Cerebellar nuclear complex (tissue), 1 donor: Measurements from ENCODE around the gene UTS2R.
A peak's percentile ranks its signal among the peaks of the same experiment; 100 is the strongest.
"Not testable (repeated sequence)": the region's sequence is repeated elsewhere in the genome, so short reads cannot be mapped to it uniquely, and the experiment has no call there.

ENCODE experiments used
- DNase-seq, 2 experiments: peaks; one replicate each; lab custom pipeline; 2025; lab: John Stamatoyannopoulos, UW

UTS2R gene

DNA sequence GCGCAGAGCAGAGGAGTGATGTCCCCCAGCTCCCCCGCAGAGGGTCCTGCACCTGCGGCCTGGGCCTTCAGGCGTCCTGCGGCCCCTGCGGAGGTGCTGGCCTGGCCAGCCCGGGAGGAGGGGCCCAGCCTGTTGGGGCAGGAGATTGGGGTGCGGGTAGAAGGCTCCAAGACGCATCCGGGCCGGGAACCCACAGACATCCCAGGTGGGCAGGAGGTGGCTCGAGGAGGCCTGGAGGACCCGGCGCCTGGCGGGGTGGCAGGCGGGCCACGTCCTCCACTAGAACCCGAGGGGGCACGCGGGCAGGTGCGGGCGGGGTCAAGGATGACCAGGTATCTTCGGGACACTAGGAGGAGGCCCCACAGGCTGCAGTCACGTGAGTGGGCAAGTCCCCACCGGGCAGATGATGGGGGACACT, 37.4 kb upstream of the UTS2R start:
- DNase-seq = no peak

DNA sequence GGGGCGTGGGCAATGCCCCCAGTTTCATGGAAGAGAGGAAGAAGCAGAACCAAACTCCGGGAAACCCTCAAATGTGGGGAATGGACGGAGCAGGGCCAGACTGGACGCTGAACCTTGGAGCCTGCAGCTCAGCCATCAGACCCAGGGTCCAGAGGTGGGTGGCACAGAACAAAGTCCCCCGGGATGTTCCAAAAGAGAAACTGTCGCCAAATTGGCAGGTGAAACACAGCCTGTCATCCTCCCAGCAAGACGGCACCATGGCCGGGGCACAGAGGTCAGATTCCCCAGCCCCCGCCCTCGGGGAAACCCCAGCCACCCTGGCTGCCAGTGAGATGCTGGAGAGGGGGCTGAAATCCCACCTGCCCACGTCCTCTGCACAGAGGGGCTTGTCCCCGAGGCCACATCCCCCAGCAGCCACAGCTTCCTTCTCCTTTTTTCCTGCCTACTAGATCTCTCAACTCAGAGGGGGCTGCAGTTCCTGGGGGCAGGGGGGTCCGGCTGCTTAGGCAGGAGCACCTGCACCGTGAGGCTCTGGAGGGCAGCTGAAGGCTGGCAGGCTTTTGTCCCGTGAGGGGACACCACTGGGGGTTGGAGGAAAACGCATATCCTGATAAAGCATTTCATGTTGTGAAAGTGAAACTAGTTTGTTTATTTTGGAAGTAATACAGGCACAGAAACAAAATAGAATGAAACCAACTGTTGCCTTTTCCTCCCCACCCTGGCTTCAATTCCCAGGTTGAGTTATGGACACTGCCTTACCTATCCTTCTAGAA, 36.8 kb upstream of the UTS2R start:
- no peak for DNase-seq

DNA sequence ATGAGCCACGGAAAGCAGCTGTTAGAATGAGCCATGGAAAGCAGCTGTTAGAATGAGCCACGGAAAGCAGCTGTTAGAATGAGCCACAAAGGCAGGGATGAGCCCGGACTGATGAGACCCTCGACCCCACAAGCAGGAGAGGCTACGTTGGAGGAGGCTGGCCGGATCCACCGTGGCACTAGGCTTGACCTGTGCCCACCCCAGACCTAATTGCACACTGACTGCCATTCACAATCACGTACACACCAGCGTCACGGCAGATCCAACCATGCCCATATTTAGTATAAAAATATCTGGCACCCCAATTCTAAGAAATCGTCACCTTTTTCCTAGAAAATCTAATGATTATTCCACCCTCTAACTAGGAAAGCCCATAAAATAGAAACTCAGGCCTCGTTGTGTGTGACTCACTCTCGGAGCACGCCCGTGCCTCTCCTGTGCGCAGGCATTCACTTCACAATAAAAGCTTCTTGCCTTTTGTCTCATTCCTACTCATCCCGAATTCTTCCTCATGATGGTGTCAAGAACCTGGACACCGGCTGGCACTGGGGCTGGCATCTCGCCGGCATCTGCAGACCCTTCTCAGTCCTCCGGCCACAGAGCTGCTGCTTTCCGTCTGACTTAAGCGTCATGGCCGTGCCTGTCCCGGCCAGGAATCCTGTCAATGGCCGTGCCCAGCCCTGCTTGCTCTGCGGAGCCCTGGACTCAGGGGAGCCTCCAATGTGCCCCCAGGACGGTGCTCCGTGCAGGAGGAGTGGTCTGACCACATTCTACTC, 32.5 kb upstream of the UTS2R start:
- no peak for DNase-seq

DNA sequence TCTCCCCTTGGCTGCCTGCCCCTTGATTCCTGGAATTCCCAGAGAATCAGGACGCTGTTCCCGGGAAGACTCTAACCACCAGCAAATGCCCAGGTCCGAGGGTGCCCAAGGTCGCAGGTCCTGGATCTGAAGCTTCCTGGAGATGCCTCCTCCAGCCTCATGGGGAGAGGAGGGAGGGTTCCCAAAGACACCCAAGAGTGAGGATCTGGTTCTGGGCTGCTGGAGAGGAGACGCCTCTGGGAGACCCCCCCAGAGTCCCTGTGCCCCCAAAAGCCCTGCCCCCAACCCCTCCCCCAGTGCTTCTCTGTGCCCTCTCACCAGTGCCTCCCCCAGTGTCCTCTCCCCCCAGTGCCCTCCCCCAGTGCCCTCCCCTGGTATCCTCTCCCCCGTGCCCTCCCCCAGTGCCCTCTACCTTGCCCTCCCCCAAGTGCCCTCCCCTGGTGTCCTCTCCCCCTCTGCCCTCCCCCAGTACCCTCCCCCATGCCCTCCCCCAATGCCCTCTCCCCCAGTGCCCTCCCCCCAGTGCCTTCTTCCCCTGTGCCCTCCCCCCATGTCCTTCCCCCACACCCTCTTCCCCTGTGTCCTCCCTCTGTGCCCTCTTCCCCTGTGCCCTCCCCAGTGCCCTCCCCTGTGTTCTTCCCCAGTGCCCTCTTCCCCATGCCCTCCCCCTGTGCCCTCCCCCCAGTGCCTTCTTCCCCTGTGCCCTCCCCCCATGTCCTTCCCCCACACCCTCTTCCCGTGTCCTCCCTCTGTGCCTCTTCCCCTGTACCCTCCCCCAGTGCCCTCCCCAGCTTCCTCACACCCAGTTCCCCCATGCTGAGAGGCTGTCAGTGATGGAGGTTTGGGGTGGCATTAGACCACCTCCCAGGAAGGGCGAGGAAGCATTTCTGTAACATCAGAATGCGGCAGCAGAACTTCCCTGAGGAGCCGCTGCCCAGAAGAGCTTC, 31.7 kb upstream of the UTS2R start:
- no peak for DNase-seq

DNA sequence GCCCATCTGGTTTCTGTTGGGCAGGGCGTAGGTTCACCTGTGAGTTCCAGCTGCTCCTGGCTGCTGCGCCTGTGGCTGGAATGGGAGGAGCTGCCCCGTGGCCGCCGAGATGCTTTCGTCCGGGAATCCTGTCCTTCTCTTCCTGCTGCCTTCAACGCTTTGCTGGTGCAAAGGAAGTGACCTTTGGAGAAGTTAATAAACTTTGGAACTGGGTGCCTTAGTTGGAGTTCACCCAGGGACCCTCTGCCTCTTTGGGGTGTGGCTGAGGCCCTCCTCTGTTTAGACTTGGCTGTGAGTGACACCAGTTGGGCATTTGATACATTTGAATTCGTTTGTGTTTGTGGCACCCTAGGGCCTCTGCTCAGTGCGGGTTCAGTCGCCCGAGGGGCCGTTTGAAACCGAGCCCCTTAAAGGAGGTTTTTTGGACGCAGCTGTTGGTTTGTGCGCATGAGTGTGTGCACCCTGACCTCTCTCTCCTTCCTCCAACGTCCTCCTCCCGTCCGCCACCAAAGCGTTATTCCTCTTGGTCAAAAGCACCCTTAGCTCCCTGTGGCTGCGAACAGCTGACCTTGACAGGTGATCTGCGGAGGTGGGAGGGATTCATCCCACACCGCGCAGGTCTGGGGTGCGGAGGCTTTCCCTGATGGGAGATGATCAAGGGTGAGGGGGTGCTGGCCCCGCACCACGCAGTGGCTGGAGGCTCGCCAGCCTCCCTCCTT, 29.0 kb upstream of the UTS2R start:
- DNase-seq = no peak

DNA sequence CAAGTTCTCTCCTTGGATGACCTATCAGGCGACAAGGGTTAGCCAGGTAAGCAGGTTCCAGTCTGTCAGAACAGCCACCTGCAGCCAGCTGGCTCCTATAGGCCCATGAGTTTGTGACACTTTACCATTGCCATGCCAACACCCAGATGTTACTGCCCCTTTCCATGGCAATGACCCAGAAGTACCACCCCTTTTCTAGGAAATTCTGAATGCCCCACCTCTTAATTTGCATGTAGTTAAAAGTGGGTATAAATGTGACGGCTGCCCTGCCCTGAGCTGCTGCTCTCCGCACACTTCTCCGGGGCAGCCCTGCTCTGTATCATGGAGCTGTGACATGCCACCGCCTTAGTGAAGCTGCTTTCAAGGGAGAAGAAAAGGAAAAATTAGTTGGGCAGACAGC, 28.0 kb upstream of the UTS2R start:
- no peak for DNase-seq

DNA sequence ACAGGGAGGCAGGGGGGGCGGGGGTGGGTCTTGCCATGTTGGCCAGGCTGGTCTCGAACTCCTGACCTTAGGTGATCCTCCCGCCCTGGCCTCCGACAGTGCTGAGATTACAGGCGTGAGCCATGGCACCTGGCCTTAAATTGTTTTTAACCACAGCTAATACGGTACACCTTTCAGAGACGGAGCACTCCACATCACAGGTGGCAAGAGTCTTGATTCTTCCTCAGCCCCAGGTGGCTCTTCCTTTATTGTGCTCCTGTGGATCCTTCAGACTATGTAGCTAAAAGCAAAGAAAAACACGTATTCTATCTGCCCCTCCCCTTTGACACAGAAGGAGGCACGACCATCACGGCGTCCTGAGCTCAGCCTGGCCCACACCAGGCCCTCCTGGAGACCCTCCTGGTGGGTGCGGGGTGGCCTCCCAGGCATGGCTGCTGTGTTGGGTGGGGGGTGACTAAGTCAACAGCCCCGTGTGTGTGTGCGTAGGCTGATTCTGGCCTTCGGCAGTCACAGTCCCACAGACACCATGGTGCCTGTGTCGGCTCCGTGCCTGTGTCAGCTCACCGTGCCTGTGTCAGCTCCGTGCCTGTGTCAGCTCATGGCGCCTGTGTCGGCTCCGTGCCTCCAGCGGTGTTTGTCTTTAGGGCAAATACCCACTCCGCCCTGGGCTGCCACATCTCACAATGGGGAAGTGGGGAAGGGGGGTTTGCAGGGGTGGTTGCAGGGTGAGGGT, 27.2 kb upstream of the UTS2R start:
- DNase-seq = no peak

DNA sequence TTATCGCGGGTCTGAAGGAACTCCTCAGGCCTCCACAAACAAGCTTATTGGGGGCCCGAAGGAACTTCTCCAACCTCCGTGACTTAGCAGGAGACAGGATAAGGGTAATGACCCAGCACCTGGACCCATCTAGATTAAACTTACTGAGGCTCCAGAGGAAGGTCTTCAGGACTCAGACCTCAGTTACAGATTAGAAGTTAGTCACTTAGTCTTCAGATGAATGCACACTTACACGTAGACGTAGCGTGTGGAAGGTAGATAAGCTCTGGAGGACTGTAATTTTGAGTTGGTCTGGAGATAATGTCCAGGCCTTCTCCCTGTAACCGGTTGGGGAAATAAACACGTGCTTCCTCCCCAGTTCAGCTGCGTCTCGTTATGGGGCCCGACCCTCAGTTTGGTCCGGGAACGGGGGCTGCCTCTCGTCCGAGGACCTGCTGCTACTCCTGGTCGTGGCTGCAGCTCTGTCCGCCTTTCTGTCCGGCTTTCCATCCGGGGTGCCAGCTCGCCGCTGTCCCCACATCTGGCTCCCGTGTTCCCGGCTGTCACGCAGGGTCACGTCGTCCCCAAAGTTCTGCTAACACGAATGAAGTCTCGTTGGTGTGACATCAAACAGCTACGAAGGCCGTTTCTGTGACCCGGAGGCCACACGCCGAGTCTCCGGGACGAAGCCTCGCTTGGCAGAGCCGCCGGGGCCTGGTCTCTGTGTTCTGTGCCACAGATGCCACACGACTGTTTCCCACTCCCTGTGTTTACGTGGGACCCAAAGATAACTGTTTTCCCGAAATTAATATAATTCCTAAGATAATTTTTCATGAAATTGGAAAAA, 26.2 kb upstream of the UTS2R start:
- no peak for DNase-seq

DNA sequence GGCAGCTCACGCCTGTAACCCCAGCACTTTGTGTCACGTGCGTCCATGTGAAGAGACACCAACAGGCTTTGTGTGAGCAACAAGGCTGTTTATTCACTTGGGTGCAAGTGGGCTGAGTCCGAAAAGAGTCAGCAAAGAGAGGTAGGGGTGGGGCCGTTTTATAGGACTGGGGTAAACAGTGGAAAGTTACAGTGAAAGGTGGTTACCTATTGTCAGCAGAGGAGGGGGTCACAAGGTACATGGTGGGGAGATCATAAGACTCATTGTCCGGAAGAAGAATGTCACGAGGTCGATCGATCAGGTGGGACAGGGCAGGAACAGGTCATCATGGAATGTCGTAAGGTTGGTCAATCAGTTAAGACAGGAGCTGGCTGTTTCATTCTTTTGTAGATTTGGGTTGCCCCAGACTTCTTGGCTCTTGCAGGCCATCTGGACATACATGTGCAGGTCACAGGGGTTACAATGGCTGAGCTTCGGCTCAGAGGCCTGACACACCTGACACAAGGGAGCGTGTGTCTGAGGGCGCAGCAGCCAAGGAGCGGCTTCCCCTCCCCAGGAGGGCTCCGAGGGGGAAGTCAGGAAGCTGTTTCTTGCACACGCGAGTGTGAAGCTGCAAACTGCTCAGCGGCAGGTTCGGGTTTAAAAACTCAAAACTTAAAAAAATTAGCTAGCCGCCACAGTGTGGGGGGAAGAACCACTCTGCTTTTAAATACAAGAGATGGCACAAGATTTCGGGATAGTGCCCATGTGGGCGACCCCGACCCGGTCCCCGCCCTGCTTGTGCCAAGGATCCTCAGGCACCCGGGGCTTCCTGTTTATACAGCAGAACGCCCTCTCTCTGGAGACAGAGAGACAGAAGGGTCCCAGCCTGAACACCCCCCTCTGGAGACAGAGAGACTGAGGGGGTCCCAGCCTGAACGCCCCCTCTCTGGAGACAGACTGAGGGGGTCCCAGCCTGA, 24.9 kb upstream of the UTS2R start:
- no peak for DNase-seq

DNA sequence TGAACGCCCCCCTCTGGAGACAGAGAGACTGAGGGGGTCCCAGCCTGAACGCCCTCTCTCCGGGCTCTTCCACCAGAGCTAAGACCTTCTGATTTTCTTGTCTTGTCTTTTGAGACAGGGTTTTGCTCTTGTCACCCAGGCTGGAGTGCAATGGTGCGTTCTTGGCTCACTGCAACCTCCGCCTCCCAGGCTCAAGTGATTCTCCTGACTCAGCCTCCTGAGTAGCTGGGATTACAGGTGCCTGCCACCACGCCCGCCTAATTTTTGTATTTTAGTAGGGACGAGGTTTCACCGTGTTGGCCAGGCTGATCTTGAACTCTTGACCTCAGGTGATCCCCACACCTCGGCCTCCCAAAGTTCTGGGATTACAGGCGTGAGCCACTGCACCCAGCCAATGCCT, 23.6 kb upstream of the UTS2R start:
- DNase-seq = not testable (repeated sequence)

DNA sequence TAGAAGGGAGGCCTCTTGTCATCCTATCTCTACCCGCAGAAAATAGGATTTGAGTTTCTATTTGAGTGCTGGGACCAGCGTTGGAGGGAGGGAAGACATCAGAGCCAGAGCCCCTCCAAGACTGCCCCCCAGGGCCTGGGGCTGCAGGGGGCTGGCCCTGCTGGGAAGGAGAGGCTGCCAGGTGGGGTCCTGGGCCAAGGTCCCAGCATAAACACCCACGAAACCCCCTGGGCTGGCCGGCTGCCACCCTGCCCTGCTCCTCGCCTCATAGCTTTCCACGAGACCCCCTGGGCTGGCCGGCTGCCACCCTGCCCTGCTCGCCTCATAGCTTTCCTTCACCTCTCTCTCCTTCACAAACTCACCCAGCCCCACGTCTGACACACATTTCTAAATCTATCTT, 23.1 kb upstream of the UTS2R start:
- no peak for DNase-seq

DNA sequence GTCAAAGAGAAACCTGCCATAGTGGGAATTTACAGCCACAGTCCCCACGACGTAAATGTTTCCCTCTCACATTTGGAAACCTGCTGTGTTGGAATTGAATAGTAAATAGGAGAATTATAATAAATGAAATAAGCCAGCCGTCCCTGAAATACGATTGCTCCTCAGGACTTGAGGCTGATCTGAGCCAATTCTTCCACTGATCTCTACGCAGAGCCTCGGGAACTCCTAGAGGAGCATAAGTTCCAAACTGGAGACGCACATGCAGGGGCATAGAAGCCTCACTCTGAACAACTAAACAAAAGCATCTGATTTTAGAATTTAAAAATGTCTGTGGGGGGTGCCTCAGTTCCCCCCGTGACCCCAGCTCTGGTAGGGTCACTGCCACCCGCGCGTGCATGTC, 22.7 kb upstream of the UTS2R start:
- no peak for DNase-seq

DNA sequence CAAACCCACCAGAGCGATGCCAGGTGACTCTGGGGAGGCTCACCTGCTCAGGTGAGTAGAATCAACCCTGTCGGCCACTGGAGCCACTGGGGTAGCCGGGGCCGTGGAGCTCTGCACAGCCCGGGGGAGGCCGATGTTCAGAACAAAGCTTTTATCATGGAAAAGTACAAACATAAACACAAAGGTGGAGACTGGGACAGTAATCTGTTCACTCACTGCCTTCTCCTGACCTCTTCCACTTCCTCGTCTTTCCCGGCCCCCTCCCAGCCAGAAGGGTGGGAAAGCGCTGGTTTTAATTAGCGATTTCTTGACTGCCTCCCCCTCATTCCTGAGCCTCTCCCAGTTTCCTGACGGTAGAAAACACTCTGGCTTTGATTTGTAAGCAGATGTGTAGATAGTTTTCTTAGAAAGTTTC, 22.3 kb upstream of the UTS2R start:
- no peak for DNase-seq

DNA sequence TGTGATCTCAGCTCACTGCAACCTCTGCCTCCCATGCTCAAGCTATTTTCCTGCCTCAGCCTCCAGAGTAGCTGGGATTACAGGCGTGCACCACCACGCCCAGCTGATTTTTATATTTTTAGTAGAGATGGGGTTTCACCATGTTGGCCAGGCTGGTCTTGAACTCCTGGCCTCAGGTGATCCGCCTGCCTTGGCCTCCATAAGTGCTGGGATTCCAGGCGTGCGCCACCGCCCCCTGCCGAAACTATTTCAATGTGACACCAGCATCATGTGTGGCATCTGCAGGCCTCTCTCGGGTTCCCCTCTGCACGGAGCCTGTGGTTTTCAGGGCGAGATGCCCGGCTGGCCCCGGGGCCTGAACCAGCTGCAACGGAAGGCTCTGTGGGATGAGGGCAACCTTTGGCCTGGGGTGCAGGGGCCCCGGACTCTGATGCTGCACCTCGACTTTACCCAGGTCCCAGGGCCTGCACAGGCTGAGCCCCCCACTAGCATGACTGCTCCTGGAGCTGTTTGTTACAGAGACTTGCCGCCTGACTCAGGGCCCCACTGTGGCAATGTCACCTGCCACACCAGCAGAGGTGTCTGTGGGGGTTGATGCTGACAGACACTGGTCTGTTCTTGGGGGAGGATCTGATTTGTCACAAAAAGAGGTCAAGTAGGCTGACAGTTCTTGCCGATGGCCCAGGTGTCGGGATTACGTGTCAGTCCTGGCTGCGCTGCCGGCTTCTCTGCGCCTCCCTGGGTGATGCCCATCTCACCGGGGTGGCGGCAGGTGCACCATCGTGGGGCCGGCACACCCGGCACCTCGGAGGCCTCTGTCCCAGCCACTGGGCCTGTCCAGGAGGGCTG, 21.2 kb upstream of the UTS2R start:
- DNase-seq = no peak

DNA sequence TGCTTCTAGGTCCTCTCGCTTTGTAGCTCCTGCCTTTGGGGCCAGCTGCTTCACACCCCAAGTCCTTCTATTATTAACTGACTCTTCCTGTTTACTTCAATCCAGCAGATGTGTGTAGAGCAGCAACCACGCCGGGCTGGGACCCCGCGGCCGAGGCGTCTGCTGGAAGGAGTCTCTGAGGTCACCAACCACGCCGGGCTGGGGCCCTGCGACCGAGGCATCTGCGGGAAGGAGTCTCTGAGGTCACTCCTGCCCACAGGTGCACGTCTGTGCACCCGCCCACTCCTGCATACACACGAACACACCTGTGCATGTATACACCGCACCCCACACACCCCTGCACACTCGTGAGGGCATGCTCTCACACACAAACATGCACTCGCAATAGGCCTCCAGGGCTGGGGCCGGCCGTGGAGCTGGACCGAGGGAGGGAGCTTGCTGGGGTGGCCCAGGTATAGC, 20.3 kb upstream of the UTS2R start:
- DNase-seq = no peak

DNA sequence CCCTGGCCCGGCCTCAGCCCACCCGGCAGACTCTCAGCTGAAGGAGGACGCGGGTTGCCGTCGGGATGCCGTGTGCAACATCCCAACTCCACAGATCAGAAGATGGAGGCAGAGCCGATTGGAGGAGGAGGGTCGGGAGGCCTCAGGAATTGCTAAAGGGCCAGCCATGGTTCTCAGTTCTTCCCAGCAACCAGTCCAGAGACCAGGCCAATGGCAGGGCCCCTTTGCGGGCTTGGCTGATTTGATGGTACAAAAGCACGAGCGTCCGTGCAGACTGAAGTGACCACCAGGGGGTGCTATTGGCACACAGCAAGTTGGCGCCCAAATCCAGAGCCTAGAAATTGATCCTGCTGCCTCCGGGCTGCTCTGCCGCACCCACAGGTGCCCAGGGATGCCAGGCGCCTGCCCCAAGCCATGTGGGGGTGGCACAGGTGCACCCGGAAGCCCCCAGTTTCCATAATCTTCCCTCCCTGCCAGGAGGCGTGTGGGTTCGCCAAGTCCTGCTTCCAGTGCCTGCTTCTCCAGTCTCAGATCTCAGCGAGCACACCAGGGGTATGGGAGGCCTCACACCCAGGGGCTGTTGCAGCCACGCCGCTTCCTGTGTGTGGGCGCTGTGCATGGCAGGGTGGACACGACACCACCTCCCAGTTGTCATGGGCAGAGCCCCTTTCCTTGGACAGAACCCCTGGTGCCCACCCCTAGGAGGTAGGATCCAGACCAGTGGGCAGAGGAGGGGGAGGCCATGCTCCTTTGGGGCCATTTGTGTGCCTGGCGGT, 19.7 kb upstream of the UTS2R start:
- peak in 1 of 2 experiments; percentile 50 for DNase-seq

DNA sequence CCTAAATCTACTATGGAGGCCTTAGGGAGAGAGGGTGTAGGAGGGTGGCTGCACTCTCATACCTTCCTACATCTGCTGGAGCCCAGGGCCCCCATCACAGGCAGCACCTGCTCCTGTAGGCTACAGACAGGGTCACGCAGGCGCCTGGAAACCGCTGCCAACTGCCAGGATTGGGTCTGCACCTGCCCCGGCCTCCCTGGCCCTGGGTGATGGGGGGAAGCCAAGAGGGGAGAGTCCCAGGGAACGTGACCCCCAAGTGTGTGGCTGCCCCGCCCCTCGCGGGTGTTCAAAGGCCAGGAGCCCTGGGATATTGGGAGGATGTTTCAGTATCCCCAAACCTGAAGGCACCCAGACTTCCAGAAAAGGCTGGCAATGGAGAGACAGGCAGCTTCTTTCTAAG, 18.1 kb upstream of the UTS2R start:
- no peak for DNase-seq
